ENCODE data around the gene CRIM1.

Gene CRIM1

DNA sequence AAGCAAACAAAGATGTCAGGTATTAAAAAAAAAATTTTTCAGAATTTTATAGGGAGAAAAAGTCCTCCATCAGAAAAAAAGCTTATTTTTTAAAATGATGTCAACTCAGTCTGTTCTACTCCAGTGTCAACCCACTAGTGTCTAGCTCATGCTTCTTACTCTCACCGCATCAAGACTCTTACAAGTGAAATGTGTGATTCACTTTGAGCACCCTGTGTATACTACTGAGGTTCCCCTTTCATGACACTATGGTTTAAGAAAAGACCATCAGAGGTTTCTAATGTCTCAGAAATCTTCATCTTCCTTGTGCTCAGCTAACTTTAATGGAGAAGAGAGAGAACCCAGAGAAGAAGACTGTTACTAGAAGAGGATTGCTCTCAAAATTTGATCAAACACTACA is 199.0 kb downstream of the CRIM1 start:
- no peak overlapping the region for H3K4ac ChIP-seq (ENCODE audit: low read depth in 1 of 2, low read length in 2 of 2)
- no peak overlapping the region for H4K8ac ChIP-seq (ENCODE audit: low read length)
- H2BK120ac ChIP-seq (ENCODE audit: low read depth, low read length), result no peak overlapping the region
- no peak overlapping the region for H3K4me3 ChIP-seq (ENCODE audit: insufficient read depth in 1 of 2, low read depth in 1 of 2, low read length in 2 of 2)
- H3K9me3 ChIP-seq (ENCODE audit: control insufficient read depth, low read length), result no peaks in the 10 kb centered on the region
- H2BK5ac ChIP-seq (ENCODE audit: low read depth, low read length, poor library complexity, severe bottlenecking), result no peak overlapping the region
- no peak overlapping the region for H3K9ac ChIP-seq (ENCODE audit: low read length)
- H3K23ac ChIP-seq (ENCODE audit: low read length in 2 of 2), result no peak overlapping the region
- no peak overlapping the region for H3K27ac ChIP-seq (ENCODE audit: low read length, poor library complexity, severe bottlenecking)
- H2BK12ac ChIP-seq (ENCODE audit: low read length in 2 of 2), result no peak overlapping the region
- no peak overlapping the region for H3K4me2 ChIP-seq (ENCODE audit: low read length, poor library complexity, severe bottlenecking)
- H3K18ac ChIP-seq (ENCODE audit: low read depth in 1 of 2, low read length in 2 of 2), result no peak overlapping the region
- no peaks in the 10 kb centered on the region for H3K4me1 ChIP-seq (ENCODE audit: control insufficient read depth, insufficient read depth, low read depth, low read length)
- peaks cover 8 to 68% of the 10 kb centered on the region in 2 experiments for H3K36me3 ChIP-seq (ENCODE audit: control insufficient read depth in 1 of 2, insufficient read depth in 2 of 2, low read depth in 1 of 2, low read length in 2 of 2)
- WGBS, result 100% methylated on average over 1 of the region's 1 CpG
- H2AK5ac ChIP-seq (ENCODE audit: low read length, severe bottlenecking), result no peak overlapping the region
- no peak overlapping the region for H4K91ac ChIP-seq (ENCODE audit: low read length)
- peaks cover 9% of the 10 kb centered on the region for H3K79me1 ChIP-seq (replicated peaks; ENCODE audit: low read length, poor library complexity, severe bottlenecking)
- no peak overlapping the region for H2BK15ac ChIP-seq (ENCODE audit: low read depth, poor library complexity, severe bottlenecking)
- no peak overlapping the region for H2AFZ ChIP-seq (ENCODE audit: low read depth, low read length)
- no peak for DNase-seq
- no peak overlapping the region for H3K14ac ChIP-seq (ENCODE audit: low read length in 2 of 2)
- no peaks in the 10 kb centered on the region for H3K27me3 ChIP-seq (ENCODE audit: control insufficient read depth in 1 of 2, insufficient read depth in 1 of 2, low read length in 2 of 2)

DNA sequence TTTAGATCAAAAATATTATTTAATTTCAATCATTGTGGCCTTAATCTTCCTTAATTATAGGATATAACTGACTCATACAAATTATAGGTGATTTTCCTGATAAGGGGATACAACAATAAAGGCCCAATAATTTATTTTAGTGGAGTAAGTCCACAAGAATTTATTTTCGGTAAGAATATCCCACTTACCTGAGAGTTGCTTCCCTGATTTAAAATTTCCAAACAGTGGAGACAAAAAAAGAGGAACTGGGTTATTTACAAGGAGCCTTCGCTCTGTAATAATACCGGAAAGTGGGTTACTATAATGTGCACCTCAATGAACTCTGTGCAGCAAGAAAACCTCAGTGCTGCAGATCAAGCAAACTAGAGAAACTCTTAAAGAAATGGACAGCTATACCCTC is 200.2 kb downstream of the CRIM1 start:
- Histone ChIP-seq H3K9me3 (ENCODE audit: control insufficient read depth, low read length) (no peaks in the 10 kb centered on the region), H4K8ac (ENCODE audit: low read length) (no peak overlapping the region), H3K27ac (ENCODE audit: low read length, poor library complexity, severe bottlenecking) (no peak overlapping the region), H3K36me3 (ENCODE audit: control insufficient read depth in 1 of 2, insufficient read depth in 2 of 2, low read depth in 1 of 2, low read length in 2 of 2) (peaks cover 6 to 69% of the 10 kb centered on the region in 2 experiments), H3K27me3 (ENCODE audit: control insufficient read depth in 1 of 2, insufficient read depth in 1 of 2, low read length in 2 of 2) (no peaks in the 10 kb centered on the region), H3K9ac (ENCODE audit: low read length) (no peak overlapping the region), H3K4me1 (ENCODE audit: control insufficient read depth, insufficient read depth, low read depth, low read length) (no peaks in the 10 kb centered on the region), H3K18ac (ENCODE audit: low read depth in 1 of 2, low read length in 2 of 2) (no peak overlapping the region), H2BK15ac (ENCODE audit: low read depth, poor library complexity, severe bottlenecking) (no peak overlapping the region), H3K23ac (ENCODE audit: low read length in 2 of 2) (no peak overlapping the region), H4K91ac (ENCODE audit: low read length) (no peak overlapping the region), H2AK5ac (ENCODE audit: low read length, severe bottlenecking) (no peak overlapping the region), H3K4me3 (ENCODE audit: insufficient read depth in 1 of 2, low read depth in 1 of 2, low read length in 2 of 2) (no peak overlapping the region), H2BK12ac (ENCODE audit: low read length in 2 of 2) (no peak overlapping the region), H2AFZ (ENCODE audit: low read depth, low read length) (no peak overlapping the region), H3K4ac (ENCODE audit: low read depth in 1 of 2, low read length in 2 of 2) (no peak overlapping the region), H2BK5ac (ENCODE audit: low read depth, low read length, poor library complexity, severe bottlenecking) (no peak overlapping the region), H3K79me1 (replicated peaks; ENCODE audit: low read length, poor library complexity, severe bottlenecking) (peaks cover 11% of the 10 kb centered on the region), H3K4me2 (ENCODE audit: low read length, poor library complexity, severe bottlenecking) (no peak overlapping the region), H3K14ac (ENCODE audit: low read length in 2 of 2) (no peak overlapping the region), H2BK120ac (ENCODE audit: low read depth, low read length) (no peak overlapping the region)
- no peak for DNase-seq
- 100% methylated on average over 2 of the region's 3 CpGs for WGBS

DNA sequence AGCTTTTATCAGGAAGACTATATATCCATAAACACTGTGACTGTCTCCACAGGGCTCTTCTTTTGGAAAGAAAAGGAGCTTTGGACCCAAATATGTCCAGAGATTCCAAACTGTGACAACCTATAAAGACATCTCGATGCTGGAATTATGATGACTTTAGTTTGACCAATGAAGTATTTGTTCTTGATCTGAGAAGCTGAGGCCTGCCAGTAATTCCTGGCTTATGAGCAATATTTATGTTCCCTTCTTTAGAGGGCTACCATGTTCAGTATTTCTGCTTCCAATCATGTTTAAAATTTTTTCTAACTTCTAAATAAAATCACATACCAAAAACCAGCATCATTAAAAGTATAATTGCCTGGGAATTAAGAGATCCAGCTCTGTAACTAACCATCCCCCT is 201.3 kb downstream of the CRIM1 start:
- no peaks in the 10 kb centered on the region for H3K27me3 ChIP-seq (ENCODE audit: control insufficient read depth in 1 of 2, insufficient read depth in 1 of 2, low read length in 2 of 2)
- H3K23ac ChIP-seq (ENCODE audit: low read length in 2 of 2), result no peak overlapping the region
- H3K9me3 ChIP-seq (ENCODE audit: control insufficient read depth, low read length), result no peaks in the 10 kb centered on the region
- 100% methylated on average over 1 of the region's 1 CpG for WGBS
- no peak overlapping the region for H2BK5ac ChIP-seq (ENCODE audit: low read depth, low read length, poor library complexity, severe bottlenecking)
- no peak overlapping the region for H3K4me3 ChIP-seq (ENCODE audit: insufficient read depth in 1 of 2, low read depth in 1 of 2, low read length in 2 of 2)
- H2AFZ ChIP-seq (ENCODE audit: low read depth, low read length), result no peak overlapping the region
- H3K36me3 ChIP-seq (ENCODE audit: control insufficient read depth in 1 of 2, insufficient read depth in 2 of 2, low read depth in 1 of 2, low read length in 2 of 2), result peaks cover 4 to 59% of the 10 kb centered on the region in 2 experiments
- no peak overlapping the region for H4K8ac ChIP-seq (ENCODE audit: low read length)
- no peak overlapping the region for H3K9ac ChIP-seq (ENCODE audit: low read length)
- no peak for DNase-seq
- no peak overlapping the region for H2BK15ac ChIP-seq (ENCODE audit: low read depth, poor library complexity, severe bottlenecking)
- no peak overlapping the region for H3K14ac ChIP-seq (ENCODE audit: low read length in 2 of 2)
- H3K79me1 ChIP-seq (replicated peaks; ENCODE audit: low read length, poor library complexity, severe bottlenecking), result peaks cover 10% of the 10 kb centered on the region
- H3K4ac ChIP-seq (ENCODE audit: low read depth in 1 of 2, low read length in 2 of 2), result no peak overlapping the region
- H3K4me2 ChIP-seq (ENCODE audit: low read length, poor library complexity, severe bottlenecking), result no peak overlapping the region
- no peak overlapping the region for H2AK5ac ChIP-seq (ENCODE audit: low read length, severe bottlenecking)
- no peak overlapping the region for H2BK12ac ChIP-seq (ENCODE audit: low read length in 2 of 2)
- H3K18ac ChIP-seq (ENCODE audit: low read depth in 1 of 2, low read length in 2 of 2), result no peak overlapping the region
- H3K4me1 ChIP-seq (ENCODE audit: control insufficient read depth, insufficient read depth, low read depth, low read length), result peaks cover 2% of the 10 kb centered on the region
- no peak overlapping the region for H2BK120ac ChIP-seq (ENCODE audit: low read depth, low read length)
- H3K27ac ChIP-seq (ENCODE audit: low read length, poor library complexity, severe bottlenecking), result no peak overlapping the region
- H4K91ac ChIP-seq (ENCODE audit: low read length), result no peak overlapping the region

DNA sequence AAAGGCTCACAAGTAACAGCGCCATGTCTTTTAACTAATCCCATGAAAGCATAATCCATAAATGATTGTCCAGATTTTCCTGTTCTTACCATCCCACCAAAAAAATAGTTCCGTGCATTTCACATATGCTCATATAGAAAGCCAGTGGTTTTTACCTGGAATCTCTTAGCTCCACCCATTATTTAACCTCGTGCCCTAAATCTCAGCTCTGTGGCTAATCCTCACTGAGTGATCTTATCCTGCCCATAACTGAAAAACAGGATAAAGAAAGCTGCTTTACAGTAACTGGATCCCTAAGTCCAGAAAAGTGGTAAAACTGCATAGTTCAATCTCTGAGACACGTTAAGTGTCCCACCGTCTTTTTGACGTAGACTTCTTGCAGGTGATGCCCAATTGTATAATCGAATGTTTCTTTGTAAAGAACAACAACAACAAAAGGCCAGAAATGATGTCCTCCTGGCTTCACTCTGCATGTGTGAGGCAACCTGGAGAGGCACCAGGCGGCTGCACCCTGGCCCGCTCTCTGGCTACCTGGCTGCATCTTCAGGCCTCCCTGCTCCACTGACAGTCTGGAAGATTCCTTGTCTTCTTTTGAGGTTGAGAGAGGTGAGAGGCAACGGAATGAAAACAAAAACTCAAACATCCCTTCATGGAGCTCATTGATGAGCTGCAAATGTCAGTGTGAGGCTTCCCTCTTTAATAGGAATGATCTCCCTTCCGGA is 203.8 kb downstream of the CRIM1 start:
- H2BK5ac ChIP-seq (ENCODE audit: low read depth, low read length, poor library complexity, severe bottlenecking), result no peak overlapping the region
- no peak overlapping the region for H3K27ac ChIP-seq (ENCODE audit: low read length, poor library complexity, severe bottlenecking)
- no peaks in the 10 kb centered on the region for H3K27me3 ChIP-seq (ENCODE audit: control insufficient read depth in 1 of 2, insufficient read depth in 1 of 2, low read length in 2 of 2)
- peak overlapping the region in 1 of 2 experiments; percentile 5 for H3K4ac ChIP-seq (ENCODE audit: low read depth in 1 of 2, low read length in 2 of 2)
- H2AFZ ChIP-seq (ENCODE audit: low read depth, low read length), result no peak overlapping the region
- H4K8ac ChIP-seq (ENCODE audit: low read length), result no peak overlapping the region
- no peak for DNase-seq
- peaks cover 0 to 36% of the 10 kb centered on the region in 2 experiments for H3K36me3 ChIP-seq (ENCODE audit: control insufficient read depth in 1 of 2, insufficient read depth in 2 of 2, low read depth in 1 of 2, low read length in 2 of 2)
- no peak overlapping the region for H2BK12ac ChIP-seq (ENCODE audit: low read length in 2 of 2)
- no peak overlapping the region for H3K4me3 ChIP-seq (ENCODE audit: insufficient read depth in 1 of 2, low read depth in 1 of 2, low read length in 2 of 2)
- H2BK120ac ChIP-seq (ENCODE audit: low read depth, low read length), result no peak overlapping the region
- no peak overlapping the region for H3K9ac ChIP-seq (ENCODE audit: low read length)
- 88% methylated on average over 11 of the region's 11 CpGs for whole genome bisulfite sequencing
- H3K79me1 ChIP-seq (replicated peaks; ENCODE audit: low read length, poor library complexity, severe bottlenecking), result peaks cover 10% of the 10 kb centered on the region
- peak overlapping the region; percentile 11 for H4K91ac ChIP-seq (ENCODE audit: low read length)
- no peak overlapping the region for H2BK15ac ChIP-seq (ENCODE audit: low read depth, poor library complexity, severe bottlenecking)
- H2AK5ac ChIP-seq (ENCODE audit: low read length, severe bottlenecking), result peak overlapping the region; percentile 26
- no peak overlapping the region for H3K18ac ChIP-seq (ENCODE audit: low read depth in 1 of 2, low read length in 2 of 2)
- no peaks in the 10 kb centered on the region for H3K9me3 ChIP-seq (ENCODE audit: control insufficient read depth, low read length)
- H3K23ac ChIP-seq (ENCODE audit: low read length in 2 of 2), result no peak overlapping the region
- H3K14ac ChIP-seq (ENCODE audit: low read length in 2 of 2), result no peak overlapping the region
- peaks cover 5% of the 10 kb centered on the region for H3K4me1 ChIP-seq (ENCODE audit: control insufficient read depth, insufficient read depth, low read depth, low read length)
- no peak overlapping the region for H3K4me2 ChIP-seq (ENCODE audit: low read length, poor library complexity, severe bottlenecking)

Measured in mesenchymal stem cell (in vitro differentiated cells and primary cell).